Peyer's patch (tissue), 4 donors: ENCODE results near the gene SASH1. TPM values are rescaled to one million over a fixed set of nuclear protein-coding genes. Genes with fewer than 3 reads are reported as not detected.

ENCODE experiments used
- DNase-seq, 3 donors: peaks; one replicate each; pipeline ENCODE4 v3.0.0-alpha.2; 2017 to 2019
- H3K27ac ChIP-seq, 4 donors: fragments of 200-600 bp; sonication (generic); one replicate each; pipeline ENCODE4 v1.5.1; 2016 to 2019
- H3K27me3 ChIP-seq, 2 donors: fragments of 200-600 bp; sonication (generic); one replicate each; pipeline ENCODE4 v1.5.1; 2019
- H3K36me3 ChIP-seq, 3 donors: fragments of 200-600 bp; sonication (generic); one replicate each; pipeline ENCODE4 v1.5.1; 2016 to 2019
- H3K4me1 ChIP-seq, 4 donors: fragments of 200-600 bp; sonication (generic); one replicate each; pipeline ENCODE4 v1.5.1; 2016 to 2019
- H3K4me3 ChIP-seq, 4 donors: fragments of 200-600 bp; sonication (generic); 1 replicate in 3 of 4; 2 replicates in 1 of 4; pipeline ENCODE4 v1.5.1; 2016 to 2019; ENCODE audit warnings: mild to moderate bottlenecking in 1 of 4
- H3K9me3 ChIP-seq, 4 donors: fragments of 200-600 bp; sonication (generic); one replicate each; pipeline ENCODE4 v1.5.1; 2016 to 2019; ENCODE audit warnings: mild to moderate bottlenecking in 1 of 4
- POLR2A ChIP-seq, 2 donors: fragments of 450-650 bp; IDR thresholded peaks; one replicate each; pipeline ENCODE4 v1.5.1; 2017; ENCODE audit warnings: antibody characterized with exemption in 2 of 2, mild to moderate bottlenecking in 2 of 2, moderate library complexity in 2 of 2
- total RNA-seq, 4 donors: library from RNA; depleted of rRNA; stranded (reverse); fragments of >200 nt; gene quantifications; one replicate each; pipeline ENCODE4 v1.1.0, GENCODE V29; 2016
- TF ChIP-seq, protein P1 (sequence below), 6 experiments: fragments of 450-650 bp in 4 of 6; fragments of 200-600 bp in 2 of 6; sonication (generic) in 1 of 6; IDR thresholded peaks; one replicate each; pipeline ENCODE4 v1.5.1; 2017 to 2019; ENCODE audit warnings: antibody characterized with exemption in 6 of 6, mild to moderate bottlenecking in 3 of 6, moderate library complexity in 1 of 6

The SASH1 gene
- total RNA-seq, 4 donors from 2014 or later = 17.2 to 141 (median 38.1) TPM

DNA sequence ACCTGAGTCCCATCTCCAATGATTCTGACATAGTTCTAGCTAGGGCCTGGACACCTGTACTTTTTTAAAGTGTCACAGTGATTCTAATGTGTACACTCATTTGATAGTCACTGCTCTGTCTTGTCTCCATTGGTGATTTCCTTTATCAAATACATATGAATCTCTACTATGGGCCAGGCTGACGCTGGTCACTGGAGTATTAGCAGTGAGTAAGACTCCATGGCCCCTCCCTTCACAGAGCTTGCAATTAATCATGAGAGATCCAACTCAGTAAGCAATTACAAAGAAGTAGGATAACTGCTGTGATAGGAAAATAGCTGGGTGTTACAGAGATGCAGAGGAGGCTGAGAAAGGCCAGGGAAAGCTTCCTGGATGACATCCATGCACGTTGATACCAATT lies 19.3 kb upstream of the SASH1 start:
- Histone ChIP-seq H3K9me3 (no peaks in the 10 kb centered on the region), H3K4me3 (no peak overlapping the region), H3K36me3 (no peaks in the 10 kb centered on the region), H3K27ac (no peak overlapping the region), H3K27me3 (no peaks in the 10 kb centered on the region), H3K4me1 (no peaks in the 10 kb centered on the region)
- TF ChIP-seq POLR2A (IDR thresholded peaks at IDR 0.05) = no peak
- TF ChIP-seq, protein P1, sequence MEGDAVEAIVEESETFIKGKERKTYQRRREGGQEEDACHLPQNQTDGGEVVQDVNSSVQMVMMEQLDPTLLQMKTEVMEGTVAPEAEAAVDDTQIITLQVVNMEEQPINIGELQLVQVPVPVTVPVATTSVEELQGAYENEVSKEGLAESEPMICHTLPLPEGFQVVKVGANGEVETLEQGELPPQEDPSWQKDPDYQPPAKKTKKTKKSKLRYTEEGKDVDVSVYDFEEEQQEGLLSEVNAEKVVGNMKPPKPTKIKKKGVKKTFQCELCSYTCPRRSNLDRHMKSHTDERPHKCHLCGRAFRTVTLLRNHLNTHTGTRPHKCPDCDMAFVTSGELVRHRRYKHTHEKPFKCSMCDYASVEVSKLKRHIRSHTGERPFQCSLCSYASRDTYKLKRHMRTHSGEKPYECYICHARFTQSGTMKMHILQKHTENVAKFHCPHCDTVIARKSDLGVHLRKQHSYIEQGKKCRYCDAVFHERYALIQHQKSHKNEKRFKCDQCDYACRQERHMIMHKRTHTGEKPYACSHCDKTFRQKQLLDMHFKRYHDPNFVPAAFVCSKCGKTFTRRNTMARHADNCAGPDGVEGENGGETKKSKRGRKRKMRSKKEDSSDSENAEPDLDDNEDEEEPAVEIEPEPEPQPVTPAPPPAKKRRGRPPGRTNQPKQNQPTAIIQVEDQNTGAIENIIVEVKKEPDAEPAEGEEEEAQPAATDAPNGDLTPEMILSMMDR (IDR thresholded peaks at IDR 0.05) = no peak
- no peak for DNase-seq

DNA sequence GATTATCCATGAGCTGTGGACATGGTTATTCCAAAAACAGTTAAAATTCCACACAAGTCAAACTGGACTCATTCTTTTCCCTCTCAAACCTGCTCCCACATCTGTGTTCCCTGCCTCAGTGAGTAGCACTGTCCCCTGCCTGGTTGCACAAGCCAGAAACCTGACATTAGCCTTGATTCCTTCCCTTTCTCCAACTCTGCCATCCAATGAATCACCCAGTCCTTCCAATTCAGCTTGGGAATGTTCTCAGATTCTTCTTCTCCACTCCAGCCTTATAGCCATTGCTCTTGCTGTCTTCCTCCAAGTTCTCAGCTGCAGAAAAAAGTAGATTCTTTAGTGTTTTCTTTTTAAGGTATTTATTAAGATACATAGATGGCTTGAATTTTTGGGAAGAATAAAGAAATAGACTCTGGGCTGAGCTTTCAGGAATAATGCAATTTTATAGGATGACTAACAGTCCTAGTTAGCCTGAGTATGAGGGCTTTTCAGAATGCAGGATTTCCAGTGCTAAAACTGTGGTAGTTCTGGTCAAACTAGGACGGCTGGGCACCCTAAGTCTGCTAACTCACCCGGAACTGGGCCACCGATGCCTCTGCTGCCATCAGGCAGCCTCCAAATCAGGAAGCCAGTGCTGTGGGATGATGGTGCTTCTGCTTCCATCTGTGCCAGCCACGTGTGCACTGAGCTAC lies 18.2 kb upstream of the SASH1 start:
- TF ChIP-seq, protein P1 (IDR thresholded peaks at IDR 0.05) = no peak
- no peak for TF ChIP-seq POLR2A (IDR thresholded peaks at IDR 0.05)
- Histone ChIP-seq H3K4me1 (no peaks in the 10 kb centered on the region), H3K27ac (no peak overlapping the region)

DNA sequence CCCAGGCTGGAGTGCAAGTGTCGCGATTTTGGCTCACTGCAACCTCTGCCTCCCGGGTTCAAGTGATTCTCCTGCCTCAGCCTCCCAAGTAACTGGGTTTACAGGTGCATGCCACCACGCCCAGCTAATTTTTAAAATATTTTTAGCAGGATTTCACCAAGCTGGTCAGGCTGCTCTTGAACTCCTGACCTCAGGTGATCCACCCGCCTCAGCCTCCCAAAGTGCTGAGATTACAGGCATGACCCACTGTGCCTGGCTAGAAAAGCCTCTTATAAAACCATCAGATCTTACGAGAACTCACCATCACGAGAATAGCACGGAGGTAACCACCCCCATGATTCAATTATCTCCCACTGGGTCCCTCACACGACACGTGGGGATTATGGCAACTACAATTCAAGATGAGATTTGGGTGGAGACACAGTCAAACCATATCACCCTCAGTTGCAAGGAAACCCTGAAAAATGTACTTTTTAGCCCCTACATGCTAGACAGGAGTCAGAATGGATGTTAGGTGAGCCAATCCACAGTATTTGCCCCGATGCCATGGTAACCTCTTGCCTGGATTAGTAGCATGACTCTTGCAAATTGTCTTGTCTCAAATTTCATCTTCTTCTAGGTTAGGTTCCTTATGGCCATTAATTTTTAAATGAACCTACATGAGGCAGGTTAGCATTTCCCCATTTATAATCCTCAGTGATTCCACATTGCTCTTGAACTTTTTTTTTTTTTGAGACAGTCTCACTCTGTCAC lies 17.1 kb upstream of the SASH1 start:
- no peaks in the 10 kb centered on the region for H3K36me3 ChIP-seq
- TF ChIP-seq POLR2A (IDR thresholded peaks at IDR 0.05) = no peak
- TF ChIP-seq, protein P1 (IDR thresholded peaks at IDR 0.05) = no peak
- H3K27ac ChIP-seq = no peak overlapping the region
- peaks cover 0 to 4% (median 0%) of the 10 kb centered on the region in 4 donors for H3K4me1 ChIP-seq
- DNase-seq = no peak
- no peak overlapping the region for H3K4me3 ChIP-seq
- no peaks in the 10 kb centered on the region for H3K9me3 ChIP-seq
- no peaks in the 10 kb centered on the region for H3K27me3 ChIP-seq

More for the DNA sequence above, 18.2 kb upstream of the SASH1 start:
- Histone ChIP-seq H3K9me3 (no peaks in the 10 kb centered on the region), H3K36me3 (no peaks in the 10 kb centered on the region), H3K4me3 (no peak overlapping the region), H3K27me3 (no peaks in the 10 kb centered on the region)
- DNase-seq = no peak

DNA sequence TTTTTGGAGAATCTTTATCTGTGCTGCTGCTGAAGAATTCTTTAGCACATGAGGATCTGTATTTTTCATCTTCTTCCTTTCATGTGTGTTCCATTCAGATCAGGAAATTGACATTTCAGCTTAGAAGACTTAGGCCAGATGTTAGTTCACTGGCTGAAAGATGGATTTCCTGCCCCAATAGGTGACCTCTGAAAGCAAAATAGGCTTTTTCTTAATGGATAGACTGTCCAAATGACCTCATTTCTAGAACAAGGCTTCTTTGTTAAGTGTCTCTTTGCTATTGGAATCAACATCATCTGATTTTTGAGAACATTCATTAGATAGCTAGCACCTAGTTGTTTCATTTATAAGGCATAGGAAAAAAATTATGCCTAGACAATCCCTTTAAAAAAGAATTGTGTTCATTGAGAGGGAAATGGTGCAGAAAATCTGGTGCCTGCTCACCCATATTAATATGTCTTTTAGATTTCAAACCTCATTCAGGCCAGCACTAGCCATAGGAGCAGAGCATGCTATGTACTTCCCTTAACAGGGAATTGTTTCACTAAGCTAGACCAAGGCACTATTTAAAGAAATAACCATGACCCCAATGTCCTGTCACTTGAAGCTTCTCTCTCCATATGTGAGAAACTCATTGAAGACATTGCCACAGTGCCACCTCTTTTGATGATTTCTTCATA lies 13.6 kb upstream of the SASH1 start:
- Histone ChIP-seq H3K36me3 (no peaks in the 10 kb centered on the region), H3K9me3 (no peaks in the 10 kb centered on the region), H3K27me3 (no peaks in the 10 kb centered on the region), H3K4me3 (no peak overlapping the region), H3K4me1 (peaks cover 0 to 4% (median 0%) of the 10 kb centered on the region in 4 donors), H3K27ac (no peak overlapping the region)
- DNase-seq = no peak
- TF ChIP-seq POLR2A (IDR thresholded peaks at IDR 0.05) = no peak
- TF ChIP-seq, protein P1 (IDR thresholded peaks at IDR 0.05) = no peak

DNA sequence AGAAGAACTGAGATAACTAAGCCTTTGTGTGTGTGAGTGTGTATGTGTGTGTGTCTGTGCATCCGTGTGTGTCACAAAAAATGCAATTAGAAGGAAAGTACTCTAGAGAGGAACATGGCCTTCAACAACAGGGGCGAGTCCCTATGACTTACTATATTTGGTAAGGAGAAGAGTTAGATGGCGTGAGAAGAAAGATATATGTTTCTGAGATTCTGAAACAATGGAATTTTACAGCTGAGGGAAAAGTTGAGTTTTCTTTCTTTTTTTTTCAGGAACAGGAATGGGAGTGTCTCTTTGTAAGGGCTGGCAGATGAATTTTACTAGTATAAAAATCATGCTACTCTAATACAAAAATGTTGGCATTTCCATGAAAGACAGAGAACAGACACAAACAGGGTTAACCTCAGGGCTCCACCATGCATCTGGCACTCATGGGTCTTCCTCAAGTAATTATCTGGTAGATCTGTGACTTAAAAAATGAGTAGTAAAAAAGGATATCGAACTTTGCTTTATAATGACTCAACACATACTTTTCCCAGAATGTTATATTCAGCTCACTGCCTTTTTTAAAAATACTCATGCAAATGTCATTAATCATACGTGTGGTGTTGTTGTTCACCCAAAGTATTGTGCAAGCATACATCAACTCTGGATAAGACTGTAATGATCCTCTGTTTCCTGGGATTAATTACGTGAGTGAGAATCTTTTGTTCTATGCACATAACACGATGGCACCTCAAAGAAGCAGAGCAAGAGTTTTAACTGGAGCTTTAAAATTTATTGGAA lies 12.8 kb upstream of the SASH1 start:
- no peaks in the 10 kb centered on the region for H3K36me3 ChIP-seq
- no peak overlapping the region for H3K4me3 ChIP-seq
- H3K27me3 ChIP-seq = no peaks in the 10 kb centered on the region
- H3K9me3 ChIP-seq = no peaks in the 10 kb centered on the region
- TF ChIP-seq POLR2A (IDR thresholded peaks at IDR 0.05) = no peak
- TF ChIP-seq, protein P1 (IDR thresholded peaks at IDR 0.05) = no peak
- no peak overlapping the region for H3K27ac ChIP-seq
- DNase-seq = no peak
- peaks cover 0 to 4% (median 0%) of the 10 kb centered on the region in 4 donors for H3K4me1 ChIP-seq
